Neutrophil (primary cell): Measurements from ENCODE around the gene ARMC12.

ENCODE experiments used
- H3K27ac ChIP-seq: fragments of 200-600 bp; sonication (generic); 2 replicates; pipeline ENCODE4 v1.5.1; 2016; ENCODE audit warnings: mild to moderate bottlenecking, moderate library complexity
- H3K27me3 ChIP-seq: fragments of 200-600 bp; sonication (generic); 2 replicates; pipeline ENCODE4 v1.6.0; 2016; ENCODE audit warnings: mild to moderate bottlenecking
- H3K36me3 ChIP-seq: fragments of 200-600 bp; sonication (generic); 2 replicates; pipeline ENCODE4 v1.5.1; 2017
- H3K4me1 ChIP-seq, 2 experiments: fragments of 200-600 bp in 1 of 2; sonication (generic) in 1 of 2; 1 replicate in 1 of 2; 2 replicates in 1 of 2; pipeline versions ENCODE4 v1.5.1 to v1.6.1; 2013 to 2016; ENCODE audit warnings: low read depth in 1 of 2, low read length in 1 of 2, mild to moderate bottlenecking in 1 of 2, moderate library complexity in 1 of 2; ENCODE audit not compliant: control insufficient read depth in 1 of 2, insufficient read depth in 1 of 2
- H3K4me3 ChIP-seq, 2 experiments: fragments of 200-600 bp in 1 of 2; sonication (generic) in 1 of 2; 1 replicate in 1 of 2; 2 replicates in 1 of 2; pipeline ENCODE4 v1.5.1; 2013 to 2016; ENCODE audit warnings: low read depth in 1 of 2, low read length in 1 of 2, mild to moderate bottlenecking in 1 of 2, moderate library complexity in 1 of 2
- H3K9me3 ChIP-seq: fragments of 200-600 bp; sonication (generic); 2 replicates; pipeline ENCODE4 v1.5.1; 2016
- TF ChIP-seq, protein P1 (sequence below): fragments of 200-600 bp; sonication (generic); IDR thresholded peaks from 2 replicates; pipeline ENCODE4 v1.5.1; 2016; ENCODE audit warnings: antibody characterized with exemption

The ARMC12 gene

DNA sequence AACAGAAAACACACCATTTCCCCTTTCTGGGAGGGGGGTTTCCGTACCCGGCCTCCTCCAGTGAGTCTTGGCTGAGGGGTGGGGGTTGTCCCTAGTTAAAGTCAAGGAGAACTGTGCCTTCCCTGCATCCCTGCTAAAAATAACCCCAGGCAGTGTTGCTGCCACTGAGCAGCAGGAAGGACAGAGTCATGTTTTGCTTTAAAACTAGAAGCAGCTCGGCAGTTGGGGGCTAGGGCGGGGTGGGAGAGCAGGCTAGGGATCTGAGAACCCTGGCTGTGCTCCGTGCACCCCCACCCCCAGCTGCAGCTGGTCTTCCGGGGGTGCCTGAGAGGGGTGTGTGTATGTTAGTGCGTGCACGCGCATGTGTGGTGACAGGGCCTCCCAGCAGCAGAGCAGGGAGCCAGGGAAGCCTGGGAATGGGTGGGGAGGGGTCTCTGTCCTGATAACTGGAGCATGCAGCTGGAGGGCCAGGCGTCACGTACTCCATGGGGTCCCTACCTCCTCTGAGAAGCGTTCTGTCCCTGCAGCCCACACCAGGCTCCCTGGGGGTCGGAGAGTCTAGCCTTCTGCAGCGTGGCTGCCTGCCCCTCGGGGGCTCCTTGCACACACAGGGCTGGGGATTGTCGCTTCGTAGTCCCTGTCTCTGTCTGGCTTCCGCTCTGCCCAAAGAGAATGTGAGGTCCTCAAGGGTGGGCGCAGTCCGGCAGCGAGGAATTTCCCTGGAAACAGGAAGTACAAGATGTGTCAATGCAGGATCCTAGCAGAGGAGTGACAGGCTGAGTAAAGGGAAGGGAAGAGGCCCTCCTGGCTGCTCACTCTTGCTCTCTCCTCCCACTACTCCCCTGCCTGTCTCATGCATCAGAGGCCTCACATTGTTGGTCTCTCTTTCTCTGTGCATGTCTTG lies 16.8 kb upstream of the ARMC12 start:
- Histone ChIP-seq H3K4me3 (peak overlapping the region in 1 of 2 experiments; percentile 17), H3K4me1 (peaks cover 26 to 39% of the 10 kb centered on the region in 2 experiments), H3K36me3 (no peaks in the 10 kb centered on the region), H3K9me3 (no peaks in the 10 kb centered on the region), H3K27ac (peak overlapping the region; percentile 31), H3K27me3 (no peaks in the 10 kb centered on the region)
- TF ChIP-seq, protein P1, sequence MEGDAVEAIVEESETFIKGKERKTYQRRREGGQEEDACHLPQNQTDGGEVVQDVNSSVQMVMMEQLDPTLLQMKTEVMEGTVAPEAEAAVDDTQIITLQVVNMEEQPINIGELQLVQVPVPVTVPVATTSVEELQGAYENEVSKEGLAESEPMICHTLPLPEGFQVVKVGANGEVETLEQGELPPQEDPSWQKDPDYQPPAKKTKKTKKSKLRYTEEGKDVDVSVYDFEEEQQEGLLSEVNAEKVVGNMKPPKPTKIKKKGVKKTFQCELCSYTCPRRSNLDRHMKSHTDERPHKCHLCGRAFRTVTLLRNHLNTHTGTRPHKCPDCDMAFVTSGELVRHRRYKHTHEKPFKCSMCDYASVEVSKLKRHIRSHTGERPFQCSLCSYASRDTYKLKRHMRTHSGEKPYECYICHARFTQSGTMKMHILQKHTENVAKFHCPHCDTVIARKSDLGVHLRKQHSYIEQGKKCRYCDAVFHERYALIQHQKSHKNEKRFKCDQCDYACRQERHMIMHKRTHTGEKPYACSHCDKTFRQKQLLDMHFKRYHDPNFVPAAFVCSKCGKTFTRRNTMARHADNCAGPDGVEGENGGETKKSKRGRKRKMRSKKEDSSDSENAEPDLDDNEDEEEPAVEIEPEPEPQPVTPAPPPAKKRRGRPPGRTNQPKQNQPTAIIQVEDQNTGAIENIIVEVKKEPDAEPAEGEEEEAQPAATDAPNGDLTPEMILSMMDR = no peak

DNA sequence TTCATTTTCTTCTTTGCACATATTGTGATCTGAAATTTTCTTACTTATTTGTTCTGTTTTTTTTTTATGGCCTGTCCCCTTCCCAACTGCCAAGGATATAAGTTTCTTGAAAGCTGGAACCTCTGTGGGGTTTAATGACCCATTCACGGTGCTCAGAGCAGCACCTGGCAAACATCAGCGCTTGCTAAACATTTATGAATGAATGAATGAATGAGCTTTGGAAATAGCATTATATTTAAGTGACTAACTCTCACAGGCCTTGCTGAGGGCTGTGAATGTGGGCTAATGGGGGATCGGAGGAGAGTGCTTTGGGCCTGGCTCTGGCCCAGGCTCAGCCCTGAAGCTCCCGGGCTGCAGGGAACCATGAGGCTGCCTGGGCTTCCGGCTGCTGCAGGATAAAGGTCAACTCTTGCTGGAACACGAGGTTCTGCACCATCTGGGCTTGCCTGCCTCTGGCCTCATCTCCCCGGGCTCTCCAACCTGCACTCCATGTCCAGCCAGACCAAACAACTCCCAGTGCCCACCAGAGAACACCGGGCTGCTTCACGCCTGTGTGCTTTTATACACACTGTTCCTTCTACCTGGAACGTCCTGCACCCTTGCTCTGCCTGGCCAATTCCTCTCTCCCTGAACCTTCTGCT lies 14.6 kb upstream of the ARMC12 start:
- peaks cover 48 to 60% of the 10 kb centered on the region in 2 experiments for H3K4me1 ChIP-seq
- no peaks in the 10 kb centered on the region for H3K9me3 ChIP-seq
- no peaks in the 10 kb centered on the region for H3K36me3 ChIP-seq
- H3K27me3 ChIP-seq = no peaks in the 10 kb centered on the region
- no peak overlapping the region for H3K4me3 ChIP-seq
- H3K27ac ChIP-seq = no peak overlapping the region
- TF ChIP-seq, protein P1 = no peak

DNA sequence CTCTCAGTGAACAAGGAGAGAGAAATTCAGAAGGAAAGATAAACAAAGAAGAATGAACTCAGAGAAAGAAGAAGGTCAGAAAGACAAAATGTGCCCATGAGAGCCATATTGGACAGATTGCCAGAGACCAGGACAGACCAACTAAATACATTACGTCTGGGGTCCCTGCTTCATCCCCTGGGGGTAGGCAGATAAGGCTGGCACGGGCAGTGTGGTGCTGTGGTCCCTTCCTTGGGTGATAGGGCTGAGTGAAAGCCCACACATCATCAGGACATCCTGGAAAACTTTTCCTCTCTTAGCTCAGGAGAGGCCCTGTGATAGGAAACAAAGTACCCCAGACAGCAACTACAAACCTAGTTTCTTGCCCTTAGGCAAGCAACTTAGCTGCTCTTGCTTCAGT lies 13.2 kb upstream of the ARMC12 start:
- H3K4me1 ChIP-seq = peaks cover 53 to 63% of the 10 kb centered on the region in 2 experiments
- H3K36me3 ChIP-seq = no peaks in the 10 kb centered on the region
- no peaks in the 10 kb centered on the region for H3K27me3 ChIP-seq
- H3K27ac ChIP-seq = no peak overlapping the region
- TF ChIP-seq, protein P1 = no peak
- no peak overlapping the region for H3K4me3 ChIP-seq
- H3K9me3 ChIP-seq = no peaks in the 10 kb centered on the region

DNA sequence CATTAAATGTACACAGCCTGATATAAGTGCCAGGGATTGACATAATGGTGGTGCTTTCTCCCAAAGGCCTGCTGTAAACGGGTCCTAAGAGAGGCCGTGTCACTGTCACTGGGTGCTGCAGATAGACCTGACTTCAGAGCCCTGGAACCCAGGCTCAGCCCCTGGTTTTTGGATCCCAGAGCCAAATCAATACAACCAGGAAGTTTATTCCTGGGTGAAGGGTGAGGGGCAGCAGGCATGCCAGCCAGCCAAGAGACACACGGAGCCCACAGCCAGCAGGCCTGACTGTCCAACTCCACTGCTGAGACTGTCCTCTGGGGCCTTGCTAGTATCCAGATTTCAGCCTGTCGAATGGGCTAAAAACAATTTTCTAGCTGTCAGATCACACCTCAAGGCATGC lies 12.8 kb upstream of the ARMC12 start:
- TF ChIP-seq, protein P1 = no peak
- Histone ChIP-seq H3K4me1 (peaks cover 58 to 63% of the 10 kb centered on the region in 2 experiments), H3K27ac (no peak overlapping the region), H3K36me3 (no peaks in the 10 kb centered on the region), H3K9me3 (no peaks in the 10 kb centered on the region), H3K4me3 (no peak overlapping the region), H3K27me3 (no peaks in the 10 kb centered on the region)

DNA sequence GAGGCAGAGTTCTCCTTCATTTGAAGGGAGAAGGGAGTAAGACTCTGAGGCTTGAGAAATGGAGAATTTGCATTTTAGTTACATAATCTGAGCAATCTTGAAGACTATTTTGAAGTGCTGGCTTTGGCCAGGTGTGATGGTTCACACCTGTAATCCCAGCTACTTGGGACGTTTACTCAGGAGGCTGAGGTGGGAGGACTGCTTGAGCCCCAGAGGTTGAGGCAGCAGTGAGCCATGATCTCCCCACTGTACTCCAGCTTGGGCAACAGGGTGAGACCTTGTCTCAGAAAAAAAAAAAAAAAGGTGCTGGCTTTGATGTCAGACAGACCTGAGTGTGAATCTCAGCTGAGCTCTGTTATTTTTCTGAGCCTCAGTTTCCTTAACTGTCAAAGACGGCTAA lies 12.4 kb upstream of the ARMC12 start:
- H3K4me3 ChIP-seq = no peak overlapping the region
- TF ChIP-seq, protein P1 = no peak
- H3K4me1 ChIP-seq = peaks cover 61 to 63% of the 10 kb centered on the region in 2 experiments
- H3K27ac ChIP-seq = no peak overlapping the region
- no peaks in the 10 kb centered on the region for H3K27me3 ChIP-seq
- no peaks in the 10 kb centered on the region for H3K9me3 ChIP-seq
- H3K36me3 ChIP-seq = no peaks in the 10 kb centered on the region
